D341Med (cell line): Measurements from ENCODE around the gene SLC9A2.

Experiments
- DNase-seq: peaks from one replicate; pipeline ENCODE4 v3.0.0; 2012; ENCODE audit warnings: low spot score

Gene SLC9A2

GRCh38 chr2:102672107-102672776 is 52.9 kb downstream of the SLC9A2 start:
- no peak for DNase-seq

DNA sequence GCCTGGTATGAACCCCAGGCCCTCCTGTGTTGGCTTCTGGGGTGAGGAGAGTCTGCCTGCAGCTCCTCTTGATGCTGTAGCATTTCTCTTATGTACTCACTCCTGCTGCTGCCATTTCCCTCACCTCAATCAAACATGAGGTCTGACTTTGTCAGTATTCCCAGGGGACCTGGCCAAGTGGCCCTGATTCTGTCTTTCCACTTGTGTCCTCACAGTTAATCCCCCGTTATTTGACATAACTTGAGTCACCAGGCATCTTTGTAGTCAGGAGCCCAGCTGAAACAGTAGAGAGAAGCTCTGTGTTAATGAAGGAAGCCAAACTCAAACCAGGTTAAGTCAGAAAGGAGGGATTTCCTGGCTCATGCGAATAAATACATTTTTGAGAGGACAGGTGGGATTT is 55.0 kb downstream of the SLC9A2 start:
- no peak for DNase-seq

DNA sequence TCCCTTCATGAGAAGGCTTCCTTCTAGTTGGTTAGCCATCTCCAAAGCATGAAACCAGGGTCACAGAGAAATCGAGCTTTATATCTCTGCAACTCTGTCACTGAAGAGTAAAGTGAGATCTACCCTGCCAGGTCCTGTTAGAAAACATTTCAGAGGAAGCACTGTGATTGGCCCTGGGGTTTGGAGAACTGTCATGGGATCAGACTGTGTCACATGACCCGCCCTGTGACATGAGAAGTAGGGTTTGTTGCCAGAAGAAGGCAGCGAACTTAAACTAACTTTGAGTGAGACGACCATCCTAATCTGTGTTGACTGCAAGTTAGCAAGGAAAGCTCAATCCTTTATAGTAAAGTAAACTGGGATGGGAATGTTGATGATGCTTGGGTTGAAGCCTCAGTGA is 55.5 kb downstream of the SLC9A2 start:
- no peak for DNase-seq

- DNase-seq, result no peak
Measured at GRCh38 chr2:102677244-102678215, 58.2 kb downstream of the SLC9A2 start.

- DNase-seq, result no peak
Measured at GRCh38 chr2:102678442-102678841, 59.1 kb downstream of the SLC9A2 start.

GRCh38 chr2:102686479-102687439 is 67.4 kb downstream of the SLC9A2 start:
- no peak for DNase-seq

DNA sequence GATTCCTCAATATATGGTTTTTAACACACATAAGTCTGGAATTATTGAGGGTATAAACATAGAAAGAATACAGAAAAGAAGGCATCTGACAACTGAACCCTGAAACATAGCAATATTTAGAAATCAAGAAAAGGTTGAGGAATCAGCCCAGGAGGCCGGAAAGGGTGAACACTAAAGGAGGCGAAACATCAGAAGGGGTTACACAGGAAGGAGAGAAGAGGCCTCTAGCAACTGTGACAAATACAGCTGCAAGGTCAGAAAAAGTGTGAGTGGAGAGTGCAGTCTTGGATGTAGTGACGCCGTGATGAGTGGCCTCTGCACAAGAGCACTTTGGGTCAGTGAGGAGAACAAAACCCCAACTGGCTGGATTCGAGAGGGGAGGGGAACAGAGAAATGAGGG is 70.7 kb downstream of the SLC9A2 start:
- DNase-seq, result no peak

DNA sequence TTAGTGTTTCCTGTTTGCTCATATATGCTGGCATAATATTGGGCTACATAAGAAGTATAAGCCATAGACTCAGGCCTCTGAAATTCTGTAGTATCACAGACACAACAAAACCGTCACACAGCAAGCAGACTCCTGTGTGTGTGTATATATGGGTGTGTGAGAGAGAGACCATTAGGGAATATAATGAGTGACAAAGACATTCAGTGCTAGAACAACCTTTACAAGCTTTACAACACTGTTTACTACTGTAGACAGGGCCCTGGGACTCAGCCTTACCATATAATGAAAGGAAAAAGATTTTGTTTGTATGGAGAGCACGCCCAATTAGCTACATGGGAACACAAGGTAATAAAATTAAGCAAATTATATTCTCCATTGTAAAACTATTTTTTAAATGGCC is 77.1 kb downstream of the SLC9A2 start:
- DNase-seq, result no peak

DNA sequence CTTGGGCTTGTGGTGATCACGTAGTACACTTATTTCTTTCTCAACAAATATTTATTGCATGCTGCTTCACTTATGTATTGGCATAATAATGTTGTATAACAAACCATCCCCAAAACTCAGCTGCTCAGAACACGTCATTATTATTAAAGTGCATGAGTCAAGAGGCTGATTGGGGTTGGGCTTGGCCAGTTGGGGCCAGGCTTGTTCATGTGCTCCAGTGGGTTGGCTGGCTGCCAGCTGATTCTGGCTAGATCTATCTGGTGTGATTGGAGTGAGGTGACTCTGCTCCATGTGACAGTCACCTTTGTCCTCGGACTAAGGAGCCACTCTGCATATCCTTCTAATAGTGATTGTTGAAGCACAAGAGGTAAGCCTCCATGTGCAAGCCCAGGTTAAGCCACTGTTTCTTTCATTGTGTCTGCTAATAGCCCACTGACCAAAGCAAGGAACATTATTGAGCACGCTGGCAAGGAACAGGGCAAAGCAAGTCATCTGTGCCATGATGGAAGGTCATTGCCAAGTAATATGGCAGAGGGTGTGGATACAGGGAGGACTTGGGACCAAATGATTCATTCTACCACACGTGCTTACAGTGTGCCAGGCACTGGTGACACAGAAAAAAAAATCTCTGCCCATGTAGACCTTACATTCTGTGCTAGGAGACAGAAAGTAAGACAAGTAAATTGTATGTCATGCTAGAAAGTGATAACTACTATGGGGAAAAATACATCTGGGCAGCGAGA is 79.2 kb downstream of the SLC9A2 start:
- no peak for DNase-seq

GRCh38 chr2:102703305-102703704 is 84.0 kb downstream of the SLC9A2 start:
- no peak for DNase-seq

DNA sequence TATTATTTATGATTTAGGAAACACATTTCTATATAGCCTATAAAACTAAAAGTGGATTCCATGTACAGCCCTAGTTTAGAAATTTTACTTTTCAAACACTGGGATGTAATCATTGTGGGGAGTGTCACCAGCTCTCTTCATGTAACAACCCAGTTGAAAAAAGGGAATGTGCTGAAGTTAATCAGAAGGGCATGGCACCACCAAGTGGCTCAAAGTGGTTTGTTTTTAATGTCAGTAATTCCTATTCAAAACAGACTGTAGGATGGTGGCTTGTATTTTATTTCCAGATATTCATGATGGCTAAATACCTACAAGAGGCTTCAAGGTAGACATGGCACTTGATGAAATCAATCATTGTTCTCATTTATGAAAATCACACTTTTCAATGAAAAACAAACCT is 84.4 kb downstream of the SLC9A2 start:
- peak; percentile 35 for DNase-seq

GRCh38 chr2:102704531-102704930 is 85.2 kb downstream of the SLC9A2 start:
- no peak for DNase-seq

DNA sequence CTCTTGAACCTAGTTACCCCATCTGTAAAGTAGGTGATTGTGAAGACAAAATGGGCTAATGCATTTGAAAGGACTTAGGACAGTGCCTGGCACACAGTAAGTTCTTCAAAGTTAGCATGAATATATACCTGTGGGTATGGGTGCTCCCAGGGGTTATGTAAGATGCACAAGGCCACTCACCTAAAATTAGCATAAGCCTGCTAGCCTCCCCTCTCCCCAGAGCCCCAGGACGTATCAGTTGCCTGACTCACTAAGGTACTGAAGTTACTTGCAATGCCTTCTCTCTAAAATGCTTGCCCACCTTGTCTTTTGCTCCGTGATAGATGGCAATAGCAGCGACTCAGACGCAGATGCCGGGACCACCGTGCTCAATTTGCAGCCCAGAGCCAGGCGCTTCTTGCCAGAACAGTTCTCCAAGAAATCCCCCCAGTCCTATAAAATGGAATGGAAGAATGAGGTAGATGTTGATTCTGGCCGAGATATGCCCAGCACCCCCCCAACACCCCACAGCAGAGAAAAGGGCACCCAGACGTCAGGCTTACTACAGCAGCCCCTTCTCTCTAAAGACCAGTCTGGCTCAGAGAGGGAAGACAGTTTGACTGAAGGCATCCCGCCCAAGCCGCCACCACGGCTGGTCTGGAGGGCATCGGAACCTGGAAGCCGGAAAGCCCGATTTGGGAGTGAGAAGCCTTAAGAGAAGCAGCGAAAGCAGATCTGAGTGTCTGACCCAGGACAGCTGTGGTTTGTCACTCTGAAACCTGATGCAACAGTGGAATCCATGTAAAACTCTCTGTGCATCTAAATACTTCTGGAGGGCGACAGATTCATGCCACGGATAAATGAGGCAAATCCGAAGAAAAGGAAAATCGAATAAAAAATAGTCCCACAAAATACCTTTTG is 88.7 kb downstream of the SLC9A2 start:
- no peak for DNase-seq

- DNase-seq, result no peak
Measured at GRCh38 chr2:102708847-102709559, 89.7 kb downstream of the SLC9A2 start.

- no peak for DNase-seq
Measured at GRCh38 chr2:102717308-102718018, 98.1 kb downstream of the SLC9A2 start.

DNA sequence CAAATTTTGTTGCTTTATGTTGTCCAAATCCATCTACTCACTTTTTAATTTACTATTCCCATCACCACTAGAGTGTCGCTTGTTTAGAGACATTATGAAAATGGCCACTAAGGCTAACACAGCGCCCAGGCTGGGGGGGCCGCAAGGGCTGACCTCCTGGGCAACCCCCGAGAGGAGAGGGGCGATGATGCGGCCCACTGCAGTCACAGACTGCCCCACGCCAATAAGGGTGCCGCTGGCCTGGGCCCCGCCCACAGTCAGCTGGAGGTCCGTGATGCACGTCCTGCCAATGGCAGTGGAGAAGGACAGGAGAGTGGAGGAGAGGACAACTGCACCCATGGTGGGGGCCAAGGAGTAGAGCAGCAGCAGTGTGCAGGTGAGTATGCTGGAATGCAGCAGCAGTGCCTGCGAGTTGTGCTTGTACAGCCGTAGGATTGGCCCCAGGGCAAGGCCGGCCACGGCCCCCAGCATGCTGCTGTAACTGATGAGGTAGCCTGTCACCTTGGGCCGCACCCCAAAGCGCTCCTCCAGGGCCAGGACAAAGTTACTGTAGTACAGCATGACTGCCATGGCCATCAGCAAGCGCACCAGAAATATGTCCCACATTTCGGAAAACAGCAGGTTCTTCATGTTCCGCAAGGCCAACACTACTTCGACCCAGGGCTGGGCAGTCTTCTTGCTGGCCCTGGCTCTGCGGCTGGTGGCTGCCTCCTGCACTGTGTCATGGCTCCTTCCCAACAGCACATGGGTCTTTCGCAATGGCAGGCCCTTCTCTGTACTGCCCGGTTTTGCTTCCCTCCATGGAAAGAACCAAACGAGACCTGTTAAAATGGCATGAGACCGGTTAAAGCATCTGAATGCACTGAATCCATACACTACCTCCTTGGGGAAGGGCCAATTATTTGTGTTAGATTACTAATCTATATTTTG is 99.3 kb downstream of the SLC9A2 start:
- no peak for DNase-seq

DNA sequence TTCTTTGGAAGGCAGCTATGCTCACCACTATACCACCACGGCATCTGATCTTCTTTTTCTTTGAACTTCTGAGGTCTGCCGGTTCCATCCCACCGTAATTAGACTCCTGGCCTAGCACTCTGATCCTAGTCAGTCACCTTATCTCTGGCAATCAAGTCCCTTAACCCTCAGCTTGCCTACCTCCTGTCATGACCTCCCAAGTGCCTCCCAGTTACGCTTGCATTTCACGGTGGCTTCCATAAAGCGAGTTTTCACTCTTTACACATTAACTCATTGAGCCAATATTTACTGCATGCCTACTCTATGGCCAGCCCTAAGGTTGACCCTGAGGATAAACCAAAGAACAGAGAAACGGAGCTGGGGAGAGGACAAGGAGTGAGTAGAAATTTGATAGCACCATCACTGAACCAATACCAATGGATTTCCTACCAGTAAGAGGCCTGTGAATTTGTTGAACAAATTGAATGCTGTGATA is 104.7 kb downstream of the SLC9A2 start:
- DNase-seq, result no peak

DNA sequence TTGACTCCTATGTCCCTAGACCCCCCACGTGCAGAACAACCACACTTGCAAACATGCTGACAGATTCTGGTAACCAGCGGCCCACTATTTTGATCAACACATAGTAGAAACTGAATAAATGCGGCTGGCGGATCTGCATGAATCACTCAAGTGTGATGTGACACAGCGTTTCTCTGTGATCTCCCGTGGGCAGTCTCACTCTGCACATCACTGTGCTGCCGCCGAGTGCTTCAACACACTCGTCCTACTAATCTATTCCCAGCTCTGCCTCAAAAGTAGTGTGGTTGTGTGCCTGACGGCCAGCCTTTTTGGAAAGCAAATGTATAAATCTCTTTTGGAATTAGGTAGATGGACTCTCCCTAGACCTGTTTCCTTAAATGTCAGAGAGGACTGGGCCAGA is 105.2 kb downstream of the SLC9A2 start:
- DNase-seq, result no peak
